ENCODE results near the gene GALNT2.

- TF ChIP-seq POLR2AphosphoS5 (IDR thresholded peaks at IDR 0.05; ENCODE audit: low read depth, low read length) (no peak), REST (IDR thresholded peaks at IDR 0.05; ENCODE audit: insufficient read depth in 1 of 2, low read depth in 2 of 2, low read length in 2 of 2) (no peak), SIN3A (IDR thresholded peaks at IDR 0.05; ENCODE audit: borderline replicate concordance, insufficient read depth, low read length) (no peak), TAF1 (IDR thresholded peaks at IDR 0.05; ENCODE audit: borderline replicate concordance, insufficient read depth, low read length) (no peak), FOXP2 (optimal IDR thresholded peaks at IDR 0.05; ENCODE audit: borderline replicate concordance, extremely low read depth, extremely low read length, insufficient read depth) (no peak)
Observed at GRCh38 chr1:230215529-230215928, 148.5 kb downstream of the GALNT2 start.
